ENCODE data around the gene SLC44A1.

DNA sequence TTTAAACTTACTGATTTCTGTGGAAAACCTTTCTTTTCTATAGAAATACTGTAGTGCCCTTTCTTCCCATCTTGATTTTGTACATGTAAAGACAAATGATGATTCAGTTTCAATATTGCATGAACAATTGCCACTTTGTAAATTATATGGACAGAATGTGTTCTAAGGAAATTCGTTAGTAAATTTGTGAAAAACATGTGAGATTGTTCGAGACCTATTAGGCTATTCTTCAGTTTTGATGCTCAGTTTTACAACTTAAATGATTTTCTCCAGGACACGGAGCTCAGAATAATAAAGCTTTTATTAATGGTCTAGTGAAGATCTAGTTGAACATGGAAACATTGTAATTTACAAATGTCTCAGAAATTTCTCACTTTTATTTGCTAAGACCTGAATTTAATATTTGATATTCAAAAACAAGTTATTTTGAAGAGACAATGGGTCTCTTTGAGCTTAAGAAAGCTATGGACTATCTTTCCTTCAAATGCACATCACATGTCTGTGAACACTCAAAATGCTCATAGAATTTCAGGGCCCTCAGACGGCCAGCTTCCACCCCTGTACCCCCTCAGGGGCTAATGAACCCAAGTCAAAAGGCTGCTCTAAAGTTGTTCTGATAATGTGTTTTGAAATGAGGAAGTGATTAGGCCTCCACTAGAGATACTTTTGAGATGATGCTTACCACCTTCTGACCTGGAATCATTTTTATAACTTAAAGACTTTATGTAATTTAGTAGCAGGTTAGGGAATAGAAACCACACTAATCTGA is 149.3 kb downstream of the SLC44A1 start:
- TF ChIP-seq CTCF (IDR thresholded peaks at IDR 0.05) (no peak), POLR2A (IDR thresholded peaks at IDR 0.05) (no peak), EP300 (IDR thresholded peaks at IDR 0.05) (no peak)

Data from tibial nerve (tissue), 4 donors.